GM21447 (cell line): ENCODE data around the gene DYSF.
"Not testable (repeated sequence)": the region's sequence is repeated elsewhere in the genome, so short reads cannot be mapped to it uniquely, and the experiment has no call there.

Experiments used
- ATAC-seq: cut with Tn5 transposase; IDR thresholded peaks from one replicate; pipeline ENCODE4 v1.9.1; 2021; ENCODE audit not compliant: unreplicated experiment

Gene DYSF

DNA sequence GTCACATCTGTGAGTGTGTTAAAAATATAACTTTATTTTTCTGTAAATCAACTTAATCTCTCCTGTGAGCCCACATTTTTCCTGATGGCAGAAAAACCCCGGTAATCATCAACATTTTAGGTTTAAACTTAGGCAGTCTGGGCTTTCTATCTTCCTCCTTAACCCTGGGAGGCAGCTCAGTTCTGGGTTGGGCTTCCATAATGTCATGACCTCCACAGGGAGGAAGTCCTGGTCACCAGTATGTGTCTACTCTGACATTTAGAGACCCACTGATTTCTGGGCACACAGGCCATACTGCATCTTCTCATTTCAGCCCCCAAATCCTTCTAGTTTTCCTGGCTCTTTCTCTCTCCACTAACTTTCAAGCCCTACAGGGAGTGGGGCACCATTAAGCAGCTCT is 181.2 kb downstream of the DYSF start:
- ATAC-seq: no peak

GRCh38 chr2:71635798-71636197 is 182.4 kb downstream of the DYSF start:
- no peak for ATAC-seq

DNA sequence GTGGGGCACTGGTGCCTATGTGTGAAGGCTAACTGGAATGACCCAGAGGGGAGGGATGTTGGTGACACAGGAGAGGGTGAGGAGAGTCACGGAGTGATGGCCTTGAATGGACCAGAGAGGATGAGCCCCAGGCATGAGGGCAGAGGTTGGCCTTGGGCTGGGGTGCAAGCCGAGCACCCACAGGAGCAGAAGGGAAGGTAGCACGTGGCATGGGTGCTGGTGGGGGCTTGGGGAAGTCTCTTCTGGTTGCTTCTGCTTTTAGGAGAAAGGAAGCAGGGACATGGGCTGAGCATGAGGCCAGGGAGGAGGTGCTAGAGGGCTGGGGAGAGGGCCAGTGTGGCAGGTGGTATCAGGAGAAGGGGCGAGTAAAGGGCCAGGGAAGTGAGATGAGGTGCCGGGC is 183.8 kb downstream of the DYSF start:
- ATAC-seq: no peak

DNA sequence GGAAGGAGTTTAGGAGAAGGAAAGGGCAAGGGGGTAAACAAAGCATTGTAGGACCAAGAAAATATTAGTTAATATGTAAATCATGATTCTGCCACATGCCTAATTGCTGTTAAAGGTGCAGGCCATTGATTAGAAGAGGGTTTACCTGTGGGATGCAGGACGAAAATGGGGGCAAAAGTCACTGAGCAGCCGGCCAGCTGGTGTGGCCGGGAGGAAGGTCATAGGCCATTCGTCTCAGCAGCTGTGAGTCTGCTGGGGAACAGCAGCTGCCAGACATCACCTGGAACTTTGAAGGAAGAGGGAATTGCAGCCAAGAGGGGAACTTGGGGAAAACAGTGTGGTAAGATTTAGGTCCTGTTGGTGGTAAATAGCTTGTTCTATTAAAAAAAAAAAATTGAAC is 184.4 kb downstream of the DYSF start:
- ATAC-seq: no peak

- no peak for ATAC-seq
Observed at GRCh38 chr2:71639735-71640134, 186.4 kb downstream of the DYSF start.

DNA sequence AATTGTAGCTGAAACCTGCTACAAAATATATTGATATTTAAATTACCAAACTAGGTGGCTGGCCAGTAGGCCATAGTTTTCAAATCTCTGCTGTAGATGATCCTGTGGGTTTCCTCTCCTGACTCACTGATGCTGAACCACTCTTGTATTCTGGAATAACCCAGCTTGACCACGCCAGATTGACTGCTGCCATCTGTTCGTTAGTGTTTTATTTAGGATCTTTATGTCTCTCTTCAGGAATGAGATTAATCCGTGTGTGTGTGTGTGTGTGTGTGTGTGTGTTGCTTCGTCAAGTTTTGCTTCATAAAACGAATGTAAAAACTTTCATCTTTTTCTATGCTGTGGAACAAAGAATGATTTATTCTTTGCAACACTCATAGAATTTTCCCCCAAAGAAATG is 187.1 kb downstream of the DYSF start:
- no peak for ATAC-seq

GRCh38 chr2:71643674-71644357 is 190.5 kb downstream of the DYSF start:
- ATAC-seq: no peak

DNA sequence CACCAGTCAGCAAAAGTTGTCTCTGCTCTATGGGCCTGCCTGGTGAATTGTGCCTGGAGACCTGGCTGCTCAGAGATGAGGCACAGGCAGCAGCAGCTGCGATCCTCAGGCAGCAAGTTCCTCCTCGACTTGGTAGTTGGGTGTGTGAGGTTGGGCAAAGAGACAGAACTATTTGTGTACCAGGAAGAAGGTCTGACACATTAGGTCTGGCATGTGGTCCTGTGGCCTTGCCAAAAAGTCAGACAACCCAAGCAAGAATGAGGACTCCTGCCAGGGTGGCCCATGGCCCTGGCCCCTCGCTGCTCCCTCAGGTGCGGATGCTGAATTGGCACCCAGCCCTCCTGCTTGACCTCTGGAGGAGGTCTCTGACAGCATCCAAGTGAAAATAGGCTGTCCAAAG is 192.7 kb downstream of the DYSF start:
- ATAC-seq: no peak

DNA sequence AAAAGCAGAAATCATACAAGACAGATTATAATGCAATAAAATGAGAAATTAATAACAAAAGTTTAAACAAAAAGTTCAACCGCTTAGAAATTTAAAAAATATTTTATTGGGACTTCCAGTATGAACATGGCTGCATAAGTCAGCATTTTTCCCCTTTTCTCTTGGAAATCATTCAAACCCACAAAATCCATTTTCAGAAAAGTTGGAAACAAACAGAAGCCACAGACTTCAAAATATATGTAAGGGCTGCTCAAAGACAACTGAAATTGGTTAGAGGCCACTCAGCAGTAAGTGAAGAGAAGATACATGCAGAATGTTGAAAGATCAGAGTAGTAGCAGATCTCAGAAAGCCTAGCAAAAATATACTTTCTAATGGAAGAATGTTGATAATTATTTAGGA is 194.0 kb downstream of the DYSF start:
- ATAC-seq: no peak

GRCh38 chr2:71655498-71655897 is 202.1 kb downstream of the DYSF start:
- ATAC-seq: no peak

DNA sequence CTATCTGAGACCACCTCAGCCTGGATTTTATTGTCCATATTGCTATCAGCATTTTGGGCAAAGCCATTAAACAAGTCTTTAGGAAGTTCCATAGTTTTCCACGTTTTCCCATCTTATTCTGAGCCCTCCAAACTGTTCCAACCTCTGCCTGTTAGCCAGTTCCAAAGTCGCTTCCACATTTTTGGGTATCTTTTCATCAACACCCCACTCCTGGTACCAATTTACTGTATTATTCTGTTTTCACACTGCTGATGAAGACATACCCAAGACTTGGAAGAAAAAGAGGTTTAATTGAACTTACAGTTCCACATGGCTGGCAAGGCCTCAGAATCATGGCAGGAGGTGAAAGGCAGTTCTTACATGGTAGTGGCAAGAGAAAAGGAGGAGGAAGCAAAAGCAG is 204.9 kb downstream of the DYSF start:
- ATAC-seq: not testable (repeated sequence)

GRCh38 chr2:71658771-71659170 is 205.4 kb downstream of the DYSF start:
- ATAC-seq: no peak

DNA sequence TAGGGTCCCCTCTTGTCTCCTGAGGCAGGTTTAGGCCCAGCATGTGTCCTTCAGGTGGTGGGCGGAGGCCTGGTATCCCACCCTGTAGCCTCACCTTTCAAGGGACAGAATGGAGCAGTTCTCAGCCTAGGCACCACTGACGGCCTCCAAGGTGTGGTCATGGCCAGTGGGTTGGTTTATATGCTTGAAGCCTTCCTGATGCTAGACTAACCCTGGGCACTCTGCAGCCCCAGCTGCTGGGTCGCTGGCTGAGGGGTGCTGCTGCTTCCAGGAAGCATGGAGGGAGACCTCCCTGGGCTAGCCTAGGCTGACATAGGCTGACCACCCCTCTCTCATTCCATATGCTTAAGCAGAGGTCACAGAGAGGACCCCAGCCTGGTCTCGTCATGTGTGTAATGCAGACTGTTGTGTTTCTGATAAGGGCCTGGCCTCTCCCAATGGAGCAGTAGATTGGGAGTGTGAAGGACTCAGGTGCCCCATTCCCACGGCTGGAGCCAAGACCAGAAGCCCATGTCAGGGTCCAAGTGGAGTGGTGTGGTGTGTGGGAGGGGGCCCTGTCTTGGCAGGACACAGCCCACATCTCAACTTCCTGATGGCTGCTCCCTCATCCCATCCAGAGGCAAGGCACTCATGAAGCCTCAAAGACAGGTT is 206.6 kb downstream of the DYSF start:
- ATAC-seq: no peak

- ATAC-seq: no peak
Observed at GRCh38 chr2:71661782-71662181, 208.4 kb downstream of the DYSF start.

GRCh38 chr2:71662665-71663394 is 209.5 kb downstream of the DYSF start:
- no peak for ATAC-seq

GRCh38 chr2:71664161-71664560 is 210.8 kb downstream of the DYSF start:
- ATAC-seq: no peak

DNA sequence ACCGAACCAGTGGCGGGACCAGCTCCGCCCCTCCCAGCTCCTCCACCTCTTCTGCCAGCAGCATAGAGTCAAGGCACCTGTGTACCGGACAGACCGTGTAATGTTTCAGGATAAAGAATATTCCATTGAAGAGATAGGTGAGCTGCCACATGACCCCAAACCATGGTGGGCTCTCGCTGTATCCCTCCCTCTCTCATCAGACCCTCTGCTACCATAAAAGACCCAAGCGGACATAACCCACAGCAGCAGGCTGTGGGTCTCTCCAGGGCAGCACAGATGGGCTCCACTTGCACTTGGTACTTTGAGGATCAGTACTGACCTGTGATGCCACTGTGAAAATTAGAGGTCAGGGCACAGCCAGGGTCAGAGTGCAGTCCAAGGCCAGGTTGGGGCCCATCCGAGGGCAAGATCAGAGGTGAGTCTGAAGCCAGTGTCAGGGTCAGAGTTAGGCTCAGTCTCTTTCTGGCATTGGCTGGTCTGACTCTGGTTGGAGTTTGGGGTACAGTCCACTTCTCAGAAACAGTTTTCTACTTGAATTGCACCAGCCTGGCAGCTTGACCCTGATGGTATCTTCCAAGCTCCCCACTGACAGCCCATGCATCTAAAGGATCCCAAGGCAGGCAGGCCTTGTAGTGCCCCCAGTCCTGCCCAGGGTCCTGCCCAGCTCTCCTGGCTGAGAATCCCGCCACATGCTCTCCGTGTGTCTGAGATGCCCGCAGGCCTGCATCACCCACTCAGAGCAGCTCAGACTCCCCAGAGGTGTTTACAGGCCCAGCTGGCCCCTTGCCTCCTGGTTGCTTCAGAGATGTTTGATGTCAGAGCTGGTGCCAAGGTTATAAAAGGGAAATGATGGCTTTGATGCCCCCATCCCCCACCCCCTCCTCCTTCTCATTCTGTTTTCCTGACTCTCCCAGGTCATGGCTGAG is 212.1 kb downstream of the DYSF start:
- ATAC-seq: no peak

- no peak for ATAC-seq
Observed at GRCh38 chr2:71666094-71666474, 212.7 kb downstream of the DYSF start.

- no peak for ATAC-seq
Observed at GRCh38 chr2:71667256-71668182, 214.2 kb downstream of the DYSF start.
